ENCODE results near the gene USP16. TPM values are rescaled to one million over a fixed set of nuclear protein-coding genes. Genes with fewer than 3 reads are reported as not detected.

USP16 gene
- total RNA-seq = 38.7 and 41.7 TPM in 2 replicates

GRCh38 chr21:29024474-29025327, at the start of gene USP16:
Gene USP16 (plus strand): TSS chr21:29024668. CDS start chr21:29027914, 3,246 bp downstream.

DNA sequence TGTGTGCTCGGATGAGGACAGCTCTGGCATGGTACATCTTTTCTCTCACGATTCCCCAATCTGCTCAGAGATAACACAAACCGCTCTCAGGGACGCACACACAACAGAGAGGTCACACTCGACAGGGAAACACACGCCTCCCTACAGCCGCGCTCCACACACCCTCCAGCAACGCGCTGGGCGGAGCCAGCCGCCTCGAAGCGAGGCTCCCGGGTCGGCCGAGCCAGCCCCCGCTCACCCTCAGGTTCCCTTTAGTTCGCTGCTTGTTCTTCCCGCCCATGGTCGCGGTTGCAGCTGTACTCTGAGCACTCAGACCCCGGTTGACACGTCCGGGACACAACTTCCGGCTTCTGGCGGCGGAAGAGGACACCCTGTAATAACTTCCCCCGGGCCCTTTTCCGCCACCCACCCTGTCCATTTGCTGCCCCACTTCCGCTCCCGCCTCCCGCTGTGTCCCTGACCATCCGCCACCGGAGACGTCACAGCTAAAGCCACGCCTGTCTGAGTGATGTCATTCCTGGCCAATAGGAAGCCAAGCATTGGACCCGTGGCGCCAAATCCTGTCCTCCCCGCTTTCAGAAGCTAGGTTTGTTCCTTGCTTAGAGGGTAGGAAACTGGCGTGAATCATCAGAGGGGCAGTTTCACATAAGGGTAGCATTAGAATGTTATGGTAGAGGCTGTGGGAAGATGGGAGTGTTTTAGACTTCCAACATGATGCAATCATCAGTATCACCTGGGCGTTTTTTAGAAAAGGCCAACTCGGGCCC, 31.8 kb upstream of the USP16 start, which contains the start of gene LTN1:
Gene LTN1, minus strand, starts transcription at position 352 of the 767 bp plus-strand sequence. Its CDS starts 72 bp downstream, at position 280.

GRCh38 chr21:29073222-29074006, 48.9 kb downstream of the USP16 start, which contains the start of gene CCT8:
Gene CCT8 (minus strand): TSS chr21:29073648. CDS start chr21:29073590, 58 bp downstream.

Other genes starting within 250 kb of the USP16 start
- 22.3 and 23.0 TPM in 2 replicates for gene LTN1, start 31.8 kb upstream of the USP16 start, total RNA-seq
- gene RWDD2B, start 5.3 kb upstream of the USP16 start, total RNA-seq = 15.7 and 17.5 TPM in 2 replicates
- gene CCT8, start 49.0 kb downstream of the USP16 start, total RNA-seq = 161 and 189 TPM in 2 replicates
- 20.2 and 50.9 TPM in 2 replicates for gene MAP3K7CL, start 106.0 kb downstream of the USP16 start, total RNA-seq

Data from aortic smooth muscle cell (primary cell).